HepG2 (cell line): Measurements from ENCODE around the gene MNX1. TPM values are rescaled to one million over a fixed set of nuclear protein-coding genes. Genes with fewer than 3 reads are reported as not detected.

Source experiments
- CERS6 ChIP-seq: sonication (generic); formaldehyde crosslinking; IDR thresholded peaks from 2 replicates; pipeline ENCODE4 v1.5.0; 2020; ENCODE audit warnings: missing genetic modification reagents
- CHCHD3 ChIP-seq: sonication (generic); formaldehyde crosslinking; IDR thresholded peaks from 2 replicates; pipeline ENCODE4 v1.8.0; 2022; ENCODE audit warnings: mild to moderate bottlenecking, missing genetic modification reagents, moderate library complexity
- DRAP1 ChIP-seq: IDR thresholded peaks from 2 replicates; pipeline ENCODE4 v1.6.1; 2016; ENCODE audit warnings: missing genetic modification reagents, missing compliant biosample characterization
- FOXK1 ChIP-seq: sonication (generic); formaldehyde crosslinking; IDR thresholded peaks from 2 replicates; pipeline ENCODE4 v1.4.0; 2020; ENCODE audit warnings: low read depth, missing genetic modification reagents, borderline replicate concordance
- NFIC ChIP-seq: IDR thresholded peaks from 2 replicates; pipeline ENCODE4 v1.6.1; 2012; ENCODE audit warnings: mild to moderate bottlenecking, low read length, inconsistent platforms
- PAF1 ChIP-seq: IDR thresholded peaks from 2 replicates; pipeline ENCODE4 v1.6.1; 2016; ENCODE audit warnings: missing genetic modification reagents, missing compliant biosample characterization
- PATZ1 ChIP-seq: sonication (generic); formaldehyde crosslinking; IDR thresholded peaks from 2 replicates; pipeline ENCODE4 v1.4.0; 2020; ENCODE audit warnings: missing genetic modification reagents
- POGZ ChIP-seq: sonication (generic); formaldehyde crosslinking; IDR thresholded peaks from 2 replicates; pipeline ENCODE4 v1.4.0; 2020; ENCODE audit warnings: mild to moderate bottlenecking, missing genetic modification reagents
- POLR2A ChIP-seq, 2 experiments: IDR thresholded peaks; 2 replicates each; pipeline ENCODE4 v1.6.1; 2011; ENCODE audit warnings: low read depth in 2 of 2, low read length in 2 of 2, mild to moderate bottlenecking in 1 of 2, moderate library complexity in 1 of 2; ENCODE audit not compliant: insufficient read depth in 1 of 2
- SETDB1 ChIP-seq: sonication (generic); formaldehyde crosslinking; IDR thresholded peaks from 2 replicates; pipeline ENCODE4 v1.5.1; 2020; ENCODE audit warnings: missing genetic modification reagents, mild to moderate bottlenecking, borderline replicate concordance
- SIX1 ChIP-seq: sonication (generic); formaldehyde crosslinking; IDR thresholded peaks from 2 replicates; pipeline ENCODE4 v1.4.0; 2020; ENCODE audit warnings: missing genetic modification reagents, borderline replicate concordance
- SRSF4 ChIP-seq: fragments of 200-400 bp; formaldehyde crosslinking; IDR thresholded peaks from one replicate; pipeline ENCODE4 v1.6.1; 2018; ENCODE audit warnings: mild to moderate bottlenecking, low read depth, low read length, moderate library complexity; ENCODE audit not compliant: poor library complexity, severe bottlenecking
- TAF1 ChIP-seq: sonication (generic); formaldehyde crosslinking; IDR thresholded peaks from 2 replicates; pipeline ENCODE4 v1.4.0; 2020; ENCODE audit warnings: missing genetic modification reagents
- TARDBP ChIP-seq: sonication (generic); formaldehyde crosslinking; IDR thresholded peaks from 2 replicates; pipeline ENCODE4 v1.8.0; 2022; ENCODE audit warnings: mild to moderate bottlenecking, missing genetic modification reagents
- TBX3 ChIP-seq: fragments of 450-650 bp; IDR thresholded peaks from 2 replicates; pipeline ENCODE4 v1.6.1; 2017; ENCODE audit warnings: antibody characterized with exemption, mild to moderate bottlenecking, inconsistent platforms, borderline replicate concordance
- ZNF263 ChIP-seq: sonication (generic); formaldehyde crosslinking; IDR thresholded peaks from 2 replicates; pipeline ENCODE4 v1.4.0; 2020; ENCODE audit warnings: missing genetic modification reagents
- ZNF30 ChIP-seq: sonication (generic); formaldehyde crosslinking; IDR thresholded peaks from 2 replicates; pipeline ENCODE4 v1.5.0; 2020; ENCODE audit warnings: mild to moderate bottlenecking, missing genetic modification reagents
- ZNF335 ChIP-seq: sonication (generic); formaldehyde crosslinking; IDR thresholded peaks from 2 replicates; pipeline ENCODE4 v1.4.0; 2020; ENCODE audit warnings: missing genetic modification reagents
- ZNF33A ChIP-seq: sonication (generic); formaldehyde crosslinking; IDR thresholded peaks from 2 replicates; pipeline ENCODE4 v1.5.1; 2020; ENCODE audit warnings: missing genetic modification reagents, mild to moderate bottlenecking, moderate library complexity, borderline replicate concordance
- ZNF629 ChIP-seq: sonication (generic); formaldehyde crosslinking; conservative IDR thresholded peaks from 2 replicates; pipeline ENCODE4 v1.5.0; 2020; ENCODE audit warnings: missing genetic modification reagents
- ZNF670 ChIP-seq: sonication (generic); formaldehyde crosslinking; IDR thresholded peaks from 2 replicates; pipeline ENCODE4 v1.8.0; 2022; ENCODE audit warnings: mild to moderate bottlenecking, missing genetic modification reagents, borderline replicate concordance
- ZNF879 ChIP-seq: sonication (generic); formaldehyde crosslinking; IDR thresholded peaks from 2 replicates; pipeline ENCODE4 v1.8.1; 2023; ENCODE audit warnings: missing genetic modification reagents
- ZSCAN12 ChIP-seq: sonication (generic); formaldehyde crosslinking; IDR thresholded peaks from 2 replicates; pipeline ENCODE4 v1.9.0; 2021; ENCODE audit warnings: mild to moderate bottlenecking, missing genetic modification reagents
- polyA plus RNA-seq, 8 experiments: library from polyadenylated mRNA; depleted of rRNA in 3 of 8; stranded (reverse) in 7 of 8; unstranded in 1 of 8; fragments of >200 nt; fragmentation: Illumina TruSeq in 4 of 8; extraction: Trizol in 4 of 8; gene quantifications; 2 replicates each; pipeline versions ENCODE4 v1.2.1 to v1.2.3, GENCODE V29; 2011 to 2016; ENCODE audit warnings: low read depth in 4 of 8, missing spikeins in 1 of 8, mixed read lengths in 1 of 8; ENCODE audit not compliant: insufficient read depth in 1 of 8
- total RNA-seq, 5 experiments: library from RNA; depleted of rRNA; stranded (reverse); fragments of >200 nt; fragmentation: Illumina TruSeq; extraction: Trizol; gene quantifications; 2 replicates each; pipeline ENCODE4 v1.2.3, GENCODE V29; 2016; ENCODE audit warnings: low read depth in 1 of 5
- TF ChIP-seq, protein P1 (sequence below): sonication (generic); formaldehyde crosslinking; IDR thresholded peaks from 2 replicates; pipeline ENCODE4 v1.9.0; 2022; ENCODE audit warnings: missing genetic modification reagents, mild to moderate bottlenecking, borderline replicate concordance
- TF ChIP-seq, protein P2 (sequence below): sonication (generic); formaldehyde crosslinking; IDR thresholded peaks from 2 replicates; pipeline ENCODE4 v1.9.0; 2021; ENCODE audit warnings: missing genetic modification reagents, borderline replicate concordance

MNX1 gene
- total and polyA plus RNA-seq, 2 of the 13 experiments (the other 11 are each of a cell fraction or from before 2014, with no cell fraction given), result 0.94 to 6.1 TPM

- TF ChIP-seq TAF1, result 0 out of 2 replicates have a peak, but pooled peaks have one; percentile 24
- no peak for TF ChIP-seq ZNF263 (CRISPR knock-in tag)
- TF ChIP-seq POLR2A (IDR thresholded peaks at IDR 0.05; ENCODE audit: insufficient read depth in 1 of 2, low read depth in 2 of 2, low read length in 2 of 2), result no peak
- no peak for TF ChIP-seq CERS6 (CRISPR knock-in tag)
- 0 out of 2 replicates have a peak, but pooled peaks have one; percentile 26 for TF ChIP-seq POGZ (CRISPR knock-in tag)
- no peak for TF ChIP-seq ZNF30 (CRISPR knock-in tag)
- TF ChIP-seq NFIC, result no peak
- TF ChIP-seq CHCHD3 (CRISPR knock-in tag), result no peak
- TF ChIP-seq TARDBP (CRISPR knock-in tag), result no peak
- no peak for TF ChIP-seq SIX1 (CRISPR knock-in tag)
- no peak for TF ChIP-seq ZNF33A (CRISPR knock-in tag)
- no peak for TF ChIP-seq TBX3
- TF ChIP-seq SRSF4, result no peak
- TF ChIP-seq PATZ1 (CRISPR knock-in tag), result 0 out of 2 replicates have a peak, but pooled peaks have one; percentile 40
- TF ChIP-seq, protein P1, sequence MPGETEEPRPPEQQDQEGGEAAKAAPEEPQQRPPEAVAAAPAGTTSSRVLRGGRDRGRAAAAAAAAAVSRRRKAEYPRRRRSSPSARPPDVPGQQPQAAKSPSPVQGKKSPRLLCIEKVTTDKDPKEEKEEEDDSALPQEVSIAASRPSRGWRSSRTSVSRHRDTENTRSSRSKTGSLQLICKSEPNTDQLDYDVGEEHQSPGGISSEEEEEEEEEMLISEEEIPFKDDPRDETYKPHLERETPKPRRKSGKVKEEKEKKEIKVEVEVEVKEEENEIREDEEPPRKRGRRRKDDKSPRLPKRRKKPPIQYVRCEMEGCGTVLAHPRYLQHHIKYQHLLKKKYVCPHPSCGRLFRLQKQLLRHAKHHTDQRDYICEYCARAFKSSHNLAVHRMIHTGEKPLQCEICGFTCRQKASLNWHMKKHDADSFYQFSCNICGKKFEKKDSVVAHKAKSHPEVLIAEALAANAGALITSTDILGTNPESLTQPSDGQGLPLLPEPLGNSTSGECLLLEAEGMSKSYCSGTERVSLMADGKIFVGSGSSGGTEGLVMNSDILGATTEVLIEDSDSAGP, result peak; percentile 12; the same call in 1 of the 2 replicates
- TF ChIP-seq ZNF335 (CRISPR knock-in tag), result no peak
- TF ChIP-seq ZNF670 (CRISPR knock-in tag), result no peak
- TF ChIP-seq PAF1 (CRISPR knock-in tag), result no peak
- TF ChIP-seq ZSCAN12, result no peak
- no peak for TF ChIP-seq ZNF629 (CRISPR knock-in tag)
- no peak for TF ChIP-seq FOXK1 (CRISPR knock-in tag)
- no peak for TF ChIP-seq DRAP1 (CRISPR knock-in tag)
- TF ChIP-seq SETDB1, result no peak
- TF ChIP-seq ZNF879 (CRISPR knock-in tag), result no peak
- TF ChIP-seq, protein P2, sequence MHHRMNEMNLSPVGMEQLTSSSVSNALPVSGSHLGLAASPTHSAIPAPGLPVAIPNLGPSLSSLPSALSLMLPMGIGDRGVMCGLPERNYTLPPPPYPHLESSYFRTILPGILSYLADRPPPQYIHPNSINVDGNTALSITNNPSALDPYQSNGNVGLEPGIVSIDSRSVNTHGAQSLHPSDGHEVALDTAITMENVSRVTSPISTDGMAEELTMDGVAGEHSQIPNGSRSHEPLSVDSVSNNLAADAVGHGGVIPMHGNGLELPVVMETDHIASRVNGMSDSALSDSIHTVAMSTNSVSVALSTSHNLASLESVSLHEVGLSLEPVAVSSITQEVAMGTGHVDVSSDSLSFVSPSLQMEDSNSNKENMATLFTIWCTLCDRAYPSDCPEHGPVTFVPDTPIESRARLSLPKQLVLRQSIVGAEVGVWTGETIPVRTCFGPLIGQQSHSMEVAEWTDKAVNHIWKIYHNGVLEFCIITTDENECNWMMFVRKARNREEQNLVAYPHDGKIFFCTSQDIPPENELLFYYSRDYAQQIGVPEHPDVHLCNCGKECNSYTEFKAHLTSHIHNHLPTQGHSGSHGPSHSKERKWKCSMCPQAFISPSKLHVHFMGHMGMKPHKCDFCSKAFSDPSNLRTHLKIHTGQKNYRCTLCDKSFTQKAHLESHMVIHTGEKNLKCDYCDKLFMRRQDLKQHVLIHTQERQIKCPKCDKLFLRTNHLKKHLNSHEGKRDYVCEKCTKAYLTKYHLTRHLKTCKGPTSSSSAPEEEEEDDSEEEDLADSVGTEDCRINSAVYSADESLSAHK (CRISPR knock-in tag), result no peak
Measured at GRCh38 chr7:157006205-157006747, 4.2 kb downstream of the MNX1 start (continued).
